WTC11 (cell line): ENCODE results near the gene HRH1. TPM values are rescaled to one million over a fixed set of nuclear protein-coding genes. Genes with fewer than 3 reads are reported as not detected.

ENCODE experiments used
- ATAC-seq: fragments of 200-7000 bp; cut with Tn5 transposase; 2 replicates; pipeline ENCODE4 v1.10.0; 2021; ENCODE audit warnings: mild to moderate bottlenecking, moderate library complexity
- CTCF ChIA-PET: fragments of 300-600 bp; sonication (Branson Sonifier 250); formaldehyde crosslinking; loops from one replicate; lab custom pipeline; 2021; ENCODE audit warnings: antibody characterized with exemption; lab: Charles Lee
- POLR2A ChIA-PET: fragments of 350-600 bp; sonication (Branson Sonifier 250); formaldehyde crosslinking; loops from one replicate; lab custom pipeline; 2021; ENCODE audit warnings: antibody characterized with exemption; lab: Charles Lee
- DNase-seq: peaks from one replicate; pipeline ENCODE4 v3.0.0; 2021; ENCODE audit warnings: low spot score
- H3K27ac Mint-ChIP-seq: 2 replicates; pipeline ENCODE4 v1.8.0; 2021; ENCODE audit warnings: mixed read lengths
- H3K27me3 Mint-ChIP-seq: 2 replicates; pipeline ENCODE4 v1.8.0; 2021; ENCODE audit warnings: low read depth, mild to moderate bottlenecking, moderate library complexity, mixed read lengths
- H3K36me3 Mint-ChIP-seq: 2 replicates; pipeline ENCODE4 v1.8.0; 2021; ENCODE audit warnings: mixed read lengths
- H3K4me1 Mint-ChIP-seq: 2 replicates; pipeline ENCODE4 v1.8.0; 2022; ENCODE audit warnings: mixed read lengths
- H3K4me3 Mint-ChIP-seq: 2 replicates; pipeline ENCODE4 v1.8.0; 2021; ENCODE audit warnings: mild to moderate bottlenecking, moderate library complexity, mixed read lengths
- H3K9me3 Mint-ChIP-seq: 2 replicates; pipeline ENCODE4 v1.8.0; 2021; ENCODE audit warnings: mixed read lengths
- ATF3 ChIP-seq: sonication (generic); formaldehyde crosslinking; conservative IDR thresholded peaks from 2 replicates; pipeline ENCODE4 v1.8.1; 2022; ENCODE audit warnings: mild to moderate bottlenecking, missing genetic modification reagents
- CREM ChIP-seq: sonication (generic); formaldehyde crosslinking; IDR thresholded peaks from 2 replicates; pipeline ENCODE4 v1.8.1; 2022; ENCODE audit warnings: mild to moderate bottlenecking, missing genetic modification reagents, moderate library complexity
- IRF2 ChIP-seq: sonication (generic); formaldehyde crosslinking; IDR thresholded peaks from 2 replicates; pipeline ENCODE4 v1.8.0; 2022; ENCODE audit warnings: low read depth, missing genetic modification reagents, borderline replicate concordance
- MAX ChIP-seq: sonication (generic); formaldehyde crosslinking; IDR thresholded peaks from 2 replicates; pipeline ENCODE4 v1.8.0; 2022; ENCODE audit warnings: mild to moderate bottlenecking, missing genetic modification reagents
- NR2C2 ChIP-seq: sonication (generic); formaldehyde crosslinking; IDR thresholded peaks from 2 replicates; pipeline ENCODE4 v1.8.0; 2022; ENCODE audit warnings: mild to moderate bottlenecking, missing genetic modification reagents
- NR3C1 ChIP-seq: sonication (generic); formaldehyde crosslinking; conservative IDR thresholded peaks from 2 replicates; pipeline ENCODE4 v1.8.1; 2023; ENCODE audit warnings: low read depth, mild to moderate bottlenecking, missing genetic modification reagents
- RORB ChIP-seq: fragments of 250-450 bp; sonication (Bioruptor Pico); IDR thresholded peaks from 2 replicates; pipeline ENCODE4 v1.9.0; 2021; ENCODE audit warnings: mild to moderate bottlenecking
- SMAD4 ChIP-seq: sonication (generic); formaldehyde crosslinking; IDR thresholded peaks from 2 replicates; pipeline ENCODE4 v1.8.0; 2022; ENCODE audit warnings: mild to moderate bottlenecking, missing genetic modification reagents
- ZNF219 ChIP-seq: sonication (generic); formaldehyde crosslinking; IDR thresholded peaks from 2 replicates; pipeline ENCODE4 v1.8.0; 2023; ENCODE audit warnings: missing genetic modification reagents, mild to moderate bottlenecking, borderline replicate concordance
- total RNA-seq: library from RNA; stranded (reverse); gene quantifications from 3 replicates; pipeline ENCODE4 v1.2.3, GENCODE V29; 2021
- TF ChIP-seq, protein P1 (sequence below): sonication (generic); formaldehyde crosslinking; IDR thresholded peaks from 2 replicates; pipeline ENCODE4 v1.8.0; 2023; ENCODE audit warnings: missing genetic modification reagents, mild to moderate bottlenecking, borderline replicate concordance
- TF ChIP-seq, protein P2 (sequence below): fragments of 250-450 bp; sonication (Bioruptor Pico); IDR thresholded peaks from 2 replicates; pipeline ENCODE4 v1.9.0; 2021; ENCODE audit warnings: mild to moderate bottlenecking, borderline replicate concordance
- TF ChIP-seq, protein P3 (sequence below): fragments of 250-450 bp; sonication (Bioruptor Pico); IDR thresholded peaks from 2 replicates; pipeline ENCODE4 v1.9.0; 2021; ENCODE audit warnings: mild to moderate bottlenecking
- TF ChIP-seq, protein P4 (sequence below): sonication (generic); formaldehyde crosslinking; IDR thresholded peaks from 2 replicates; pipeline ENCODE4 v1.8.1; 2023; ENCODE audit warnings: mild to moderate bottlenecking, missing genetic modification reagents, moderate library complexity

HRH1 gene
- total RNA-seq, 1 experiment from 2014 or later, result not detected

- TF ChIP-seq, protein P1, sequence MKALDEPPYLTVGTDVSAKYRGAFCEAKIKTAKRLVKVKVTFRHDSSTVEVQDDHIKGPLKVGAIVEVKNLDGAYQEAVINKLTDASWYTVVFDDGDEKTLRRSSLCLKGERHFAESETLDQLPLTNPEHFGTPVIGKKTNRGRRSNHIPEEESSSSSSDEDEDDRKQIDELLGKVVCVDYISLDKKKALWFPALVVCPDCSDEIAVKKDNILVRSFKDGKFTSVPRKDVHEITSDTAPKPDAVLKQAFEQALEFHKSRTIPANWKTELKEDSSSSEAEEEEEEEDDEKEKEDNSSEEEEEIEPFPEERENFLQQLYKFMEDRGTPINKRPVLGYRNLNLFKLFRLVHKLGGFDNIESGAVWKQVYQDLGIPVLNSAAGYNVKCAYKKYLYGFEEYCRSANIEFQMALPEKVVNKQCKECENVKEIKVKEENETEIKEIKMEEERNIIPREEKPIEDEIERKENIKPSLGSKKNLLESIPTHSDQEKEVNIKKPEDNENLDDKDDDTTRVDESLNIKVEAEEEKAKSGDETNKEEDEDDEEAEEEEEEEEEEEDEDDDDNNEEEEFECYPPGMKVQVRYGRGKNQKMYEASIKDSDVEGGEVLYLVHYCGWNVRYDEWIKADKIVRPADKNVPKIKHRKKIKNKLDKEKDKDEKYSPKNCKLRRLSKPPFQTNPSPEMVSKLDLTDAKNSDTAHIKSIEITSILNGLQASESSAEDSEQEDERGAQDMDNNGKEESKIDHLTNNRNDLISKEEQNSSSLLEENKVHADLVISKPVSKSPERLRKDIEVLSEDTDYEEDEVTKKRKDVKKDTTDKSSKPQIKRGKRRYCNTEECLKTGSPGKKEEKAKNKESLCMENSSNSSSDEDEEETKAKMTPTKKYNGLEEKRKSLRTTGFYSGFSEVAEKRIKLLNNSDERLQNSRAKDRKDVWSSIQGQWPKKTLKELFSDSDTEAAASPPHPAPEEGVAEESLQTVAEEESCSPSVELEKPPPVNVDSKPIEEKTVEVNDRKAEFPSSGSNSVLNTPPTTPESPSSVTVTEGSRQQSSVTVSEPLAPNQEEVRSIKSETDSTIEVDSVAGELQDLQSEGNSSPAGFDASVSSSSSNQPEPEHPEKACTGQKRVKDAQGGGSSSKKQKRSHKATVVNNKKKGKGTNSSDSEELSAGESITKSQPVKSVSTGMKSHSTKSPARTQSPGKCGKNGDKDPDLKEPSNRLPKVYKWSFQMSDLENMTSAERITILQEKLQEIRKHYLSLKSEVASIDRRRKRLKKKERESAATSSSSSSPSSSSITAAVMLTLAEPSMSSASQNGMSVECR, result no peak
- no peak for TF ChIP-seq MAX (CRISPR knock-in tag)
These were observed 25.3 kb upstream of the HRH1 start (continued) for GRCh38 chr3:11128682-11129632.

DNA sequence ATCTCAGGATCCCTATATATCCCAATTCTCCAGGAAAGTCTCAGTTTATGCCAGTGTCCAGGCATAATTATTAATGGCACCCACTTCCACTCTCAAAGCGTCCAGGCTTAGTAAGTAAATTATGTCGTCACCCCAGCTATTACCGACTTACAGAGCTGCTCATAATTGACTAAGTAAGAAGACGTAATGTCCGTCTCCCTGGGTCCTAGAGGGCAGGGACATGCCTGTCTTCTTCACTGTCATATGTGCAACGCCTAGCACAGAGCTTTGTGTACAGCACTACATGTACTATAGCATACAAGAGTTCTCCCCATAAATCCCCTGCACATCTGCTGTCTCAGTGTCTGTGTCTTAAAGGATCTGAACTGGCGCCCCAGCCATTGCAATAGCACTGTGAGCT, 23.9 kb upstream of the HRH1 start:
- DNase-seq, result no peak
- CTCF ChIA-PET, result no interaction called here
- H3K27ac Mint-ChIP-seq, result no peak overlapping the region

More for the DNA sequence above, 23.9 kb upstream of the HRH1 start:
- Mint-ChIP-seq H3K4me3 (no peak overlapping the region), H3K27me3 (peaks cover 2% of the 10 kb centered on the region; the same call in 1 of the 2 replicates), H3K4me1 (no peaks in the 10 kb centered on the region; the same call in 1 of the 2 replicates), H3K9me3 (0 out of 2 replicates have a peak, but pooled peaks cover 3% of the 10 kb centered on the region), H3K36me3 (no peaks in the 10 kb centered on the region)
- POLR2A ChIA-PET, result no interaction called here
- no peak for ATAC-seq
- TF ChIP-seq IRF2 (CRISPR knock-in tag) (no peak), CREM (CRISPR knock-in tag) (no peak), NR3C1 (CRISPR knock-in tag) (no peak), RORB (no peak), ZNF219 (CRISPR knock-in tag) (no peak), NR2C2 (no peak), SMAD4 (no peak), ATF3 (CRISPR knock-in tag) (no peak)
- TF ChIP-seq, protein P2, sequence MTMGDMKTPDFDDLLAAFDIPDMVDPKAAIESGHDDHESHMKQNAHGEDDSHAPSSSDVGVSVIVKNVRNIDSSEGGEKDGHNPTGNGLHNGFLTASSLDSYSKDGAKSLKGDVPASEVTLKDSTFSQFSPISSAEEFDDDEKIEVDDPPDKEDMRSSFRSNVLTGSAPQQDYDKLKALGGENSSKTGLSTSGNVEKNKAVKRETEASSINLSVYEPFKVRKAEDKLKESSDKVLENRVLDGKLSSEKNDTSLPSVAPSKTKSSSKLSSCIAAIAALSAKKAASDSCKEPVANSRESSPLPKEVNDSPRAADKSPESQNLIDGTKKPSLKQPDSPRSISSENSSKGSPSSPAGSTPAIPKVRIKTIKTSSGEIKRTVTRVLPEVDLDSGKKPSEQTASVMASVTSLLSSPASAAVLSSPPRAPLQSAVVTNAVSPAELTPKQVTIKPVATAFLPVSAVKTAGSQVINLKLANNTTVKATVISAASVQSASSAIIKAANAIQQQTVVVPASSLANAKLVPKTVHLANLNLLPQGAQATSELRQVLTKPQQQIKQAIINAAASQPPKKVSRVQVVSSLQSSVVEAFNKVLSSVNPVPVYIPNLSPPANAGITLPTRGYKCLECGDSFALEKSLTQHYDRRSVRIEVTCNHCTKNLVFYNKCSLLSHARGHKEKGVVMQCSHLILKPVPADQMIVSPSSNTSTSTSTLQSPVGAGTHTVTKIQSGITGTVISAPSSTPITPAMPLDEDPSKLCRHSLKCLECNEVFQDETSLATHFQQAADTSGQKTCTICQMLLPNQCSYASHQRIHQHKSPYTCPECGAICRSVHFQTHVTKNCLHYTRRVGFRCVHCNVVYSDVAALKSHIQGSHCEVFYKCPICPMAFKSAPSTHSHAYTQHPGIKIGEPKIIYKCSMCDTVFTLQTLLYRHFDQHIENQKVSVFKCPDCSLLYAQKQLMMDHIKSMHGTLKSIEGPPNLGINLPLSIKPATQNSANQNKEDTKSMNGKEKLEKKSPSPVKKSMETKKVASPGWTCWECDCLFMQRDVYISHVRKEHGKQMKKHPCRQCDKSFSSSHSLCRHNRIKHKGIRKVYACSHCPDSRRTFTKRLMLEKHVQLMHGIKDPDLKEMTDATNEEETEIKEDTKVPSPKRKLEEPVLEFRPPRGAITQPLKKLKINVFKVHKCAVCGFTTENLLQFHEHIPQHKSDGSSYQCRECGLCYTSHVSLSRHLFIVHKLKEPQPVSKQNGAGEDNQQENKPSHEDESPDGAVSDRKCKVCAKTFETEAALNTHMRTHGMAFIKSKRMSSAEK, result no peak
- TF ChIP-seq, protein P3, sequence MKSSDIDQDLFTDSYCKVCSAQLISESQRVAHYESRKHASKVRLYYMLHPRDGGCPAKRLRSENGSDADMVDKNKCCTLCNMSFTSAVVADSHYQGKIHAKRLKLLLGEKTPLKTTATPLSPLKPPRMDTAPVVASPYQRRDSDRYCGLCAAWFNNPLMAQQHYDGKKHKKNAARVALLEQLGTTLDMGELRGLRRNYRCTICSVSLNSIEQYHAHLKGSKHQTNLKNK (CRISPR knock-in tag), result no peak
- TF ChIP-seq, protein P4, sequence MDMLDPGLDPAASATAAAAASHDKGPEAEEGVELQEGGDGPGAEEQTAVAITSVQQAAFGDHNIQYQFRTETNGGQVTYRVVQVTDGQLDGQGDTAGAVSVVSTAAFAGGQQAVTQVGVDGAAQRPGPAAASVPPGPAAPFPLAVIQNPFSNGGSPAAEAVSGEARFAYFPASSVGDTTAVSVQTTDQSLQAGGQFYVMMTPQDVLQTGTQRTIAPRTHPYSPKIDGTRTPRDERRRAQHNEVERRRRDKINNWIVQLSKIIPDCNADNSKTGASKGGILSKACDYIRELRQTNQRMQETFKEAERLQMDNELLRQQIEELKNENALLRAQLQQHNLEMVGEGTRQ (CRISPR knock-in tag), result no peak
